GM12864 (cell line): Measurements from ENCODE around the gene TMEM229B.

ENCODE experiments used
- DNase-seq: peaks from one replicate; pipeline ENCODE4 v3.0.0-alpha.2; 2011; ENCODE audit warnings: low read depth
- H3K4me3 ChIP-seq: 2 replicates; pipeline ENCODE4 v1.5.1; 2011; ENCODE audit warnings: mild to moderate bottlenecking, low read depth, low read length, control low read depth
- TF ChIP-seq, protein P1 (sequence below): IDR thresholded peaks from 2 replicates; pipeline ENCODE4 v1.5.1; 2011; ENCODE audit warnings: low read depth, mild to moderate bottlenecking, moderate library complexity, low read length, control low read depth, inconsistent platforms; ENCODE audit errors: missing control alignments

The TMEM229B gene

DNA sequence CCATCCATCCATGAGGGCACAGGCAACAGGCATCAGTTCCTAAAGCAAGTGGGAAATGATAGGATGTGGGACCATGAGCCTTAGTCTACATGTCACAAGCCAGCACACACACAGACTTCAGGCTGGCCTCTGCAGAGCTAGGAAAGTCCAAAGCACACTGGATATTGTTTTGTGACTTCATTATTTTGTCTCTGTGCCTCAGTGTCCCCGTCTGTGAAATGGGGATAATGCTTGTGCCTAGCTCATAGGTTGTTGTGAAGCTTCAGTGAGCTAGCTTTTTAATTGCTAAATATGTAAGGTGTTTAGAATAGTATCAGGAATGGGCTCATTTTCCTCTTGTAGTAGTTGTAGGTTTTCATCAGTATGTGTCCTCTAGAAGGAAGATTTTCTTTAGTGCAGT, 49.6 kb downstream of the TMEM229B start:
- H3K4me3 ChIP-seq: no peak overlapping the region
- no peak for DNase-seq
- TF ChIP-seq, protein P1, sequence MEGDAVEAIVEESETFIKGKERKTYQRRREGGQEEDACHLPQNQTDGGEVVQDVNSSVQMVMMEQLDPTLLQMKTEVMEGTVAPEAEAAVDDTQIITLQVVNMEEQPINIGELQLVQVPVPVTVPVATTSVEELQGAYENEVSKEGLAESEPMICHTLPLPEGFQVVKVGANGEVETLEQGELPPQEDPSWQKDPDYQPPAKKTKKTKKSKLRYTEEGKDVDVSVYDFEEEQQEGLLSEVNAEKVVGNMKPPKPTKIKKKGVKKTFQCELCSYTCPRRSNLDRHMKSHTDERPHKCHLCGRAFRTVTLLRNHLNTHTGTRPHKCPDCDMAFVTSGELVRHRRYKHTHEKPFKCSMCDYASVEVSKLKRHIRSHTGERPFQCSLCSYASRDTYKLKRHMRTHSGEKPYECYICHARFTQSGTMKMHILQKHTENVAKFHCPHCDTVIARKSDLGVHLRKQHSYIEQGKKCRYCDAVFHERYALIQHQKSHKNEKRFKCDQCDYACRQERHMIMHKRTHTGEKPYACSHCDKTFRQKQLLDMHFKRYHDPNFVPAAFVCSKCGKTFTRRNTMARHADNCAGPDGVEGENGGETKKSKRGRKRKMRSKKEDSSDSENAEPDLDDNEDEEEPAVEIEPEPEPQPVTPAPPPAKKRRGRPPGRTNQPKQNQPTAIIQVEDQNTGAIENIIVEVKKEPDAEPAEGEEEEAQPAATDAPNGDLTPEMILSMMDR: no peak

DNA sequence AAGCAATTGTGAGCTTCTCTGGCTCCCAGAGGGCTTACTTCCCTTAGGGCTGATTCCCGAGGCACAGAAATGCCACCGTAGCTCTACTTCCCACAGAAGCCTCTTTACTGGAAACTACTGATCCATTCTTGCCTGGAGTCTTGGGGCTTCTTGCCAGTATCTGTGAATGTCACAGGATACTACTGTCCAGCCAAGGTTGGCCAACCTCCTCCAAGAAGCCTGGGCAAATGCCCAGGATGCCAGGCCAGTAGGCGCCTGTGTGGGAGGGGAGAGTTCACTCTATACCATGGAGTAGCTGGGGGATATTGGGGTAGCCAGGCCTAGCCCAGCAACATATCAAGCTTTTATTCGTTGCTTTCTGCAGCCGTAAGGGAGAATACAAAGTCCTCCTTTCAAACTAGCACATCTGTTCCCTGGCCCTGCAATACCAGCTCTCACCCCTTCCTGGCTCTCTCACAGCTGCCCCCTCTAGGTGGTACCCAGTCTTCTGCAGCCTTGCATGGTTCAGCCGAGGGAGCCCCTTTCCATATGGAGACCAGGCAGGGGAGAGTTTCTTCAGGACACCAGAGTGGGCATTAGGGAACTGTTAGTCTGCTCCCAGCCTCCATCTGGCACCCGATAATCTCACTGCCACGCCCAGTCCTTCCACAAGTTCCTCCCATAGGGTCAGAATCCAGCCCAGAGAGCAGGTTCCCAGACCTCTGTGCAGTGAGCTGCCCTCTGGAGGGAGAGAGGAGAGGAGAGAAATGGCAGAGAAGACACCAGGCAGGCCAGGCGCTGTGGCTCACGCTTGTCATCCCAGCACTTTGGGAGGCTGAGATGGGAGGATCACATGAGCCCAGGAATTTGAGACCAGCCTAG, 52.3 kb downstream of the TMEM229B start:
- TF ChIP-seq, protein P1: peak; percentile 6
- no peak for DNase-seq
- no peak overlapping the region for H3K4me3 ChIP-seq

DNA sequence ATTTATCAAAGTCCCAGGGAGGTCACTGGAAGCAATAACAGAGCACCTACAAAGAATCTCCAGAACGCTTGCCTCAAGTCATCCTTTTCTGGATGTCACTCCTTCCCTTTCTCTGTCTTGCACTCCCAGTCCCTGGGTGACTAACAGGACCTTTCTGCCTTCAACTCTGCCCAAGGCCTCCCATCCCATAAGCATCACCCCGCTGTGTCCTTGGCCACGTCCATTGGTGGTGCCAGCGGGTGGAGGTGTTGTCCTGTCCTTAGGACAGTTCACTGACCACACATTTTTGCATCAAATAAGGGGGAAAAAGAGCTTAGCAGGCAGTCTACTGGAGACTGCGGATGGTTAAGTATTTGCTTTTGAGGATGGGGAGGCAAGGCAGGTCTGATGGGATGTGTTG, 52.9 kb downstream of the TMEM229B start:
- H3K4me3 ChIP-seq: no peak overlapping the region
- TF ChIP-seq, protein P1: no peak
- no peak for DNase-seq

DNA sequence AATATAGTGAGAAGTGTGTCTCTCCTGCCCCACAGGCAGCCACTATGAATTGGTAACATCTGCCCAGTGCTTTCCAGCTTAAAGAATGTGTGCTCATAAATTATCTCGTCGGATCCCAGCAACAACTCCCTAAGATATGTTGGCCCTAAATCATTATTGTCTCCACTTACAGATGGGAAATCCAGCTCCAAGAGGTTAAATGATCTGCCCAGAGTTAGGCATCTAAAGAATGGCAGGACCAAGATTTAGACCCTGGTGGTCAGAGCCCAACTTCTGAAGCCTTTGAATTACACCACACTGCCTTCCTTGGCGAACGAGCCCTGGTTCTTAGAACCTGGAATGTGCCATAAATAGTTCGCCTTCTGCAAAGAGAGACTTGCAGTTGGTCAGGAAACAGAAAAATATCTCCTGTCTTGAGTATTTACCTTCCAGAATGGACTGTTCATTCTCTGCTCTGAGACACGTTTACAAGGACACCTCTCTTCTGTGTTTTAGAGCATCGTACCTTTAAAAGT, 56.4 kb downstream of the TMEM229B start:
- DNase-seq: no peak
- no peak overlapping the region for H3K4me3 ChIP-seq

DNA sequence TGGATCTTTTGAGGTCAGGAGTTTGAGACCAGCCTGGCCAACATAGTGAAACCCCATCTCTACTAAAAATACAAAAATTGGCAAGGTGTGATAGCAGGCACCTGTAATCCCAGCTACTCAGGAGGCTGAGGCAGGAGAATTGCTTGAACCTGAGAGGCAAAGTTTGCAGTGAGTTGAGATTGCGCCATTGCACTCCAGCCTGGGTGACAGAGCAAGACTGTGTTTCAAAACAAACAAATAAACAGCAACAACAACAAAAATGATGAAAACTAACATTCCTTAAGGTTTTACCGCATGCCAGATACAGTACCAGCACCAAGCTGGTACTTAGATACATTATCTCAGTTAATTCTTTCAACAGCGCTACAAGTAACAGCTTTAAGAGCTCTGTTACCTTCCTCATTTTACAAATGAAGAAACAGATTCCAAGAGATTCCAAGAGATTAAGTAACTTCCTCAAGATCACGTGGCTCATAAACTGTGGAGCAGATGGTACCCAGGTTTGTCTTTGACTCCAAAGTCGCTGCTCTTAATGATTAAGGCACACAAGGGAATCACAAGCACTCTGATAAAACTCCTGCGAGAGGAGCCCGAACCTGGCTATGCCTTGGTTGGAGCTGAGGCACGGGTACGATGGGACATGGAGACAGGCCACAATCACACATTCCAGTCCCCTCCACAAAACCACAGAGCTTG, 58.9 kb downstream of the TMEM229B start:
- H3K4me3 ChIP-seq: no peak overlapping the region
- no peak for DNase-seq
- TF ChIP-seq, protein P1: no peak

More for the DNA sequence above, 56.4 kb downstream of the TMEM229B start:
- TF ChIP-seq, protein P1: no peak

DNA sequence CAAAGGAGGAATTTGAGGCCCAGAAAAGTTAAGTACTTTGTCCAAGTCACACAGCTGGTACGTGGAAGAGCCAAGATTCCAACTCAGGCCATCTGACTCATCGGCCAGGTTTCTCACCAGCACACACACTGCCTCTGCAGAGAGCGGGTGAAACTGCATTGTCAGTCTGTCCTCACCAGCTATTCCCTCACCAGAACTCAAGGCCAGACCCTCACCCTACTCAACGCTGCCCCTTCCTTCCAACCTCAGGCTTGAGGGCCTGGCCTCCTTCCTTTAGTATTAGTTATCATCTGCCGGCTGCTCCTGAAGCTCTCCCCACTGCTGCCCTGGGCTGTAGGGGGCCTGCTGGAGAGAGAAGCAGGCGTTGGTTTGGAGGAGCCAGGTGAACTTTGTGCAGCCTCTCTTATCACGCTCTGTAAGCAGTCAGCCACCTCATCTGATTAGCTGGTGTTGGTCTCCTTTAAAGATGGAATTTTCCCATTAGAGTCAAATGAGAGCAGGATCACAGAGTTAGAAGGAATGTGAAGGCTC, 60.0 kb downstream of the TMEM229B start:
- TF ChIP-seq, protein P1: no peak
- no peak for DNase-seq
- no peak overlapping the region for H3K4me3 ChIP-seq
